Glomerular visceral epithelial cell (primary cell): ENCODE results near the gene LURAP1L.

ENCODE experiments used
- DNase-seq: peaks from one replicate; pipeline ENCODE4 v3.0.0-alpha.2; 2016; ENCODE audit errors: extremely low spot score

Gene LURAP1L

DNA sequence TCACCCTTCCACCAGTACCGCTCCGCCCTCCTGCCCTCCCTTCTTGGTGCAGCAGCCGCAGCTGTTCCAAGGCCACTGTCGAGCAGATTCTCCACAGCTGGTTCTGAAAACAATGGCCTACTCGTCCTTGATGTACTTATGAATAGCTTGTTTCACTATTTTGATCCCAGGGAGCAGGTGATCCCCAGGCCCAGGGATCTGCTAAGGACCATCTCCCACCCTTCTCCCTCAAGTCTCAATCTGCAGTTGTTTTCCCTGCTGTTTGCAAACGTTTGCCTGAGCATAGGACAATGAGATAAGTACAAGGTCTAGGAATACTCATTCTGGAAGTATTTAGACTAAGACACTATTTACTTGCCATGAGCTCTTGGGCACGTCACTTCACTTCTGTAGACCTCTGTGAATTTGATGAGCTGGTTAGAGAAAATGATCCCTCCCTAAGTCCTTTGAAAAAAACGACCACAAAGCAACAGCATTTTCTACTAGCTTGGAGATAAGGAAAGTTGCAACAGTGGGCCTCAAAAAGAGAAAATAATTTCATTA lies 1.8 kb downstream of the LURAP1L start:
- no peak for DNase-seq

DNA sequence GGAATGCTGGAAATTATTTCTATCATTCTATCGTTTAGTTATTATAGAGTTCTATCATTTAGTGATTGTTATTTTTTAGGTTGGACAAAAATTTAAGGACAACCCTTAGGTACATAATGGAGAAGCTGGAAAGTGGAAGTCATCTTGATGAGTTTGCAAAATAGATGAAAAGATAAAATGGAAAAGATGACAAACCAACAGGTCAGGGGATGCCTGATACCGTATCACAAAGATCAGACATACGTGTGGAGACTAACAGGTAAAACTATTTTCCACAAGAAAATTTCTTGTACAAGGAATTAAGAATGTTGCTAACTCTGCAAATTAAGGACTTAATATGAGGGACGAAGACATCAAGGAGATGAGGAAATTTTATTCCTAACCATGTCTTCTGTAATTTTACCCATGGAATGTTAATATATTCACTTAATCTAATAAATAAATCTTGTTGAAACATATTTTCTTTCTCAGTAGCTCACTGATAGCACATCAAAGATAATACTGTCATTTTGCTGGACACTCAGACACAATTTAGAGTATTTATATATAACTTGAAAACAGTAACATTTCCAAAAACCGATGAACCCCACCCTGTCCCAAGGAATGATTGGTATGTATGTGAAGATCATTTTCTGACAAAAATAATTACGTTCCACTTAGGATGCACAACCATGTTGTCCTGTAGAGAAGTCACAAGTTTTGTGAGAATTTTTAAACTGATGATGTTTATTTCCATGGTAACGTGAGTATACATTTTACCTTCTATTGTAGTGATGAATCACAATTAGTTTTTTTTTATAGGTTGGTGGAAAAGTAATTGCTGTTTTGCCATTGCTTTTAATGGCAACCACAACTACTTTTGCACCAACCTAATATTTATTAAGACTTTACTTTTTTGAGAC lies 2.6 kb downstream of the LURAP1L start:
- no peak for DNase-seq

DNA sequence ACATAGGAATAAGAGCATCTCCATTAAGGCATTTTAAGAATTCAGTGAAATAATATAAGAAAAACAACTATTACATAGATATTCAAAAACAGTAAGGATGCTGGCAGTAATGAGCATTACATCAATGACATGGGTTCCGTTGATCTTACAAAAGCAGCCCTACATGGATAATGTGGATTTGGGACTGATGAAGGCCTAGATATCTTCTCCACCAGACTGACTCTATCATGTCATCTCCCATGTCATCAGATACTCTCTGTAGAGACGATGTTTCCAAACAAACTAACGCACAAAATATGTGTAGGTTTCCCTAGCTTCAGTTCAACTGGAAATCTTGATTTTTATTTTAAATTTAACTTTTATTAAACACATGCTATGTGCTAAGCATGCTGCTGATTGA lies 3.6 kb downstream of the LURAP1L start:
- no peak for DNase-seq

DNA sequence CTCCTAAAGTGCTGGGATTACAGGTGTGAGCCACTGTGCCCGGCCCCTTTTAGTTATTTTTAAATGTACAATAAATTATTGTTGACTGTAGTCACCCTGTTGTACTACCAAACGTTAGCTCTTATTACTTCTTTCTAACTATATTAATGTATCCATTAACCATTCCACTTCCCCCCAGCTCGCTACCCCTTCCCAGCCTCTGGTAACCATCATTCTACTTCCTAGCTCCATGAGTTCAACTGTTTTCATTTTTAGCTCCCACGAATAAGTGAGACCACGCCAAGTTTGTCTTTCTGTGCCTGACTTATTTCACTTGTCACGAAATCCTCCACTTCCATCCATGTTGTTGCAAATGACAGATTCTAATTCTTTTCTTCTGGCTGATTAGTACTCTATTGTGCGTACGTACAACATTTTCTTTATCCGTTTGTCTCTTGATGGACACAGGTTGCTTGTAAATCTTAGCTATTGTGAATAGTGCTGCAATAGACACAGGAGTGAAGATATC lies 6.5 kb downstream of the LURAP1L start:
- DNase-seq = no peak

DNA sequence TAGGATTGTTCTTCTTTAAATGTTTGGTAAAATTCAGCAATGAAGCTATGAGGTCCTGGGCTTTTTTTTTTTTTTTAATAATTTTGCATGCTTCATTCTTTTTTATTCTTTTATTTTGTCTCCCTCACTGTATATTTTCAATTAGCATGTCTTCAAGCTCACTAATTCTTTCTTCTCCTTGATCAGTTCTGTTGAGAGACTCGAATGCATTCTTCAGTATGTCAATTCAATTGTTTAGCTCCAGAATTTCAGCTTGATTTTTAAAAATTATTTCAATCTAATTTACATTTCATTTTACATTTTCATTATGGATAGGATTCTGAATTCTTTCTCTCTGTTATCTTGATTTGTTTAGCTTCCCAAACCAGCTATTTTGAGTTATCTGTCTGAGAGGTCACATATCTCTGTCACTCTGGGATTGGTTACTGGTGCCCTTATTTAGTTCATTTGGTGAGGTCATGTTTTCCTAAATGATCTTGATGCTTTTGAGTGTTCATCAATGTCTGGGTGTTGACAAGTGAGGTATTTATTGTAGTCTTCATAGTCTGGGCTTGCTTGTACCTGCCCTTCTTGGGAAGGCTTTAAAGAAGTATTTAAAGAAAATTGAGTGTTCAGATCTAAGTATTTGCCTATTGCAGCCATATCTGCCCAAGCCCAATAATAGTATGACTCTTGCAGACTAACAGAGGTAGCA lies 9.1 kb downstream of the LURAP1L start:
- no peak for DNase-seq

DNA sequence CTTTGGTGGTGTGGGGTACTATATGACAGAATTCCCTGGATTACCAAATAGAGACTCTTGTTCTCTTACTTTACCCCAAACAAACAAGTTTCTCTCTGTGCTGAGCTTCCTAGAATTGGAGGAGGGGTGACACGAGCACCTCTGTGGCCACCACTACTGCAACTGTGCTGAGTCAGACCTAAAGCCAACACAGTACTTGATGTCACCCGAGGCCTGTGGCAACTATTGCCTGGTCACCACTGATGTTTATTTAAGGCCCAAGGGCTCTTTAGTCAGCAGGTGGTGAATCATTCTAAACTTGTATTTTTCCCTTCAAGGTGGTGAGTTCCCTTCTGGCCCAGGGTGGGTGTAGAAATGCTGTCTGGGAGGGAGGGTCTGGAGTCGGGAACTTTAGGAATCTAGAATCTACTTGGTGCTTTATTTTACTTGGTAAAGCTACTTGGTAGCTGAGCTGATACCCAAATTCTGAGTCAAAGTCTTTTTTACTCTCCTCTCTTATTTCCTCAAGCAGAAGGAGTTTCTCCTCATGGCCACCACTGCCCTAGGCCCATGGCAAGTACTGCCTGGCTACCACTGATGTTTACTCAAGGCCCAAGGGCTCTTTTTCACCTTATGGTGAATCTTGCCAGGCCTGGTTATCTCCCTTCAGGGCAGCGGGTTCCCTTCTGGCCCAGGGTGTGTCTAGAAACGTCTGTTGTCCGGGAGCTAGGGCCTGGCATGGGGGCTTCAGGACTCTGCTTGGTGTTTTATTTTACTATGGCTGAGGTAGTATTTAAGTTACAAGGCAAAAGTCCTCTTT lies 9.8 kb downstream of the LURAP1L start:
- peak; percentile 81 for DNase-seq

DNA sequence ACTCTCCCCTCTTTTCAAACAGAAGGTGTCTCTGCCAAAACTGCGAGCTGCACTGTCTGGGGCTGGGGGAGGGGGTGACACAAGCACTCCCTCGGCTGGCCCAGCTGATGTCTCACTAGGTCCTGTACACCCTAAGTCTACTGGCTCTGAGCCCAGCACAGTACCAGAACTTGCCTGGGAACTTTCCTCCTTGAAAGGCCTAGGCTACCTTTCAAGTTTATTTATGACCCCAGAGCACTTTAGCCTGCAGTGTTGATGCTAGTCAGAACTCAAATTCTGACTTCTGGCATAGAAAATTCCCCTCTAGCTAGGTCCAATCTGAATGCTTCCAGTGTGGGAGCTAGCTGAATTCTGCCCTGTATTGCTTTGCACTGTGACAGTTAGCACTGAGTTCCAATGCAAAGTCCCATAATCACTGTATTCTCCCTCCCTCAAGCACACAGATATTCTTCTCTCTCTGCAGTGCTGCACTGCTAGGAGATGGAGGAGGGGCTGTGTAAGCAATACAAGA lies 10.5 kb downstream of the LURAP1L start:
- no peak for DNase-seq

DNA sequence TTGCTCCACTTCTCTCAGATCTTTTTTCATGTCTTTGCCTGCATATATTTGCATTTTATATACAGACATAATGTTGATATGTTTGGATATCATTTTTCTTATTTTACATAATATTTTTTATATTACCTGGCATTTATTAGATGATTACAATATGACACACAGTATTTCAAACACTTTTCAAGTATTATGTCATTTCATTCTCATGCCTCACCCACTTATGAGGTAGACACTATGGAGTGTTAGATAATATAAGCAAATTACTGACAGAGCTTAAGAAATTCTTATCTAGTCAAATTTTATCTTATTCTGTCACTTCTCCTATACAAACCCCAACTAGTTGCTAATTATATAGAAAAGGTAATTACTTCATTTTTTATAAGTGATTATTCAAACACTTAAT lies 11.1 kb downstream of the LURAP1L start:
- DNase-seq = no peak

DNA sequence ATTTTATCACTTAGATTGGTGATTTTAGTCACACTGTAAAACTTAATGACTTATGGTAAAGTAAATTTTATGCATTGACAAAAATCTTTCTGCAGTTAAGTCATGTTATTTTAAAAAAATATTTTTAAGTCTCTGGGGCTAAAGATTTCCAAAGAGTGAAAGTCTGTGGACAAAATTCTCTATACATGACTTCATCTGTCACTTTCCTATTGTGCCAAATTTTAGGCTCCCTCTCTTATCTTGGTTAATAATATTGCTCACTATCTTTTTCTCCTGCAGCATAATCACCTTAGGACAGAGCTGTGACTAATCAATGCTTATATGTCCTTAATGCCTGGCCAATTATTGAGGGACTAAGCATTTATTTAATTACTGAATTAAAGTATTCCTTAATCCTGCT lies 15.2 kb downstream of the LURAP1L start:
- DNase-seq = no peak

DNA sequence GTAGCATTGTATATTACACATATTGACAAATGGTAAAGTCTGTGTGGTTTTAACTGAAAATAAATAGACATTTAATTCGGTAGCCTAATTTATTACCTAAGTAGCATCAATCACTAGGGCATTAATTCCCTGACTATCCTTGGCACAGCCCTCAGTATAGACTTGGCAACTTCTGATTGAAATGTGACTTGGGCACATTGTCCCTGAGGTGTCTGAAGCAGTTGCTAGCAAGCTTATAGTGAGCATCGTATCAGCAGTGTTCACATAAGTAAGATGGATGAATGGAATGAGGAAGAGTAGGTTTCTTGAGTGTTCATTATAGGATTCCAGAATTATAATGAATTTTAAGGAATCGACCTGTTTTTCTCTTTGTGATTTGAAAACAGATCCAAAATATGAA lies 16.1 kb downstream of the LURAP1L start:
- no peak for DNase-seq

DNA sequence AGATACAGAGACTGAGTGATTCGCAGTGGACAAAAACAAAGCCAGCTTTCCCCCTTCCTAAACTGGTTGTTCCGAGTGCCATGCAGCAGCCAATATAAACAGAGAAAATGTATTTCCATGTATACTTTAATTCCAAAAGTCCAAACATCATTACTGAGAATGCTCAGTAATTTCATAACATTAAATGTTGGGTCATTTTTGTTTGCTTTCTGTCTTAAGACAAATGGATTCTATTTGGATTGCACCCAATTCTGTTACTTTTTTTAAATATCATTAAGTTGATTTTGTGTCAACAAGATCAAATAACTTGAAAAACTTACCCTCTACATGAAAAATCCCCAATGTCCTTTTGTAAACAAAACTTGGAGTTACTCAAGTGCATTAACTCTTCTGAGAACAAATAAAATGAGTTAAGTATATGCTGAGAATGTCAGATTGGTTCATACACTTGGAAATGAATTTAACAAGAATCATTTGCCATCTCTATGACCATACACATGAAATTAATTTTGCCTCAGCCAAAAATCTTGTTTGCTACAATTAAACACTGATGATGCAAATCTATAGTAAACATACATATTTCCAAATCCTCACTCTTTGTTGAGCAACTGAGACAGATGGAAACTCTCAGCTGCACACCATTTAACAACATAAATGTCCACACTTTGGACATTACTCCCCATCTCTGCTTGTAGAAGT lies 19.4 kb downstream of the LURAP1L start:
- DNase-seq = no peak

DNA sequence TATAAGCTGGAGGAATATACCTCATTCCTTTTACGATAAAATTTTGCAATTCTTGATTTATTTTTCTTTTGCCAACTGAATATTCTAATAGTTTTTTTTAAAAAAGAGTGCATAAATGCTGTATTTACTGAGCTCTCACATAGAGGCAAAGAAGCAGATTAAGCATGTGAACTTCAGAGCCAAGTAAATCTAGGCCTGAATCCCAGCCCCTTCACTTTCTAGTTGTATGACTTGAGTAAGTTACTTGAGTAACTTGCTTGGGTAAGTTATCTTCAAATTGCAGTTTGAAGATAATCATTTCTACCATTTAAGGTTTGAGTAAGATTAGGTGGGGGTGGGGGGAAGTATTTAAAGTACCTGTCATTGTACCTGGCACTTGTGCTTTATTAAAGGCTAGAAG lies 21.8 kb downstream of the LURAP1L start:
- DNase-seq = no peak

DNA sequence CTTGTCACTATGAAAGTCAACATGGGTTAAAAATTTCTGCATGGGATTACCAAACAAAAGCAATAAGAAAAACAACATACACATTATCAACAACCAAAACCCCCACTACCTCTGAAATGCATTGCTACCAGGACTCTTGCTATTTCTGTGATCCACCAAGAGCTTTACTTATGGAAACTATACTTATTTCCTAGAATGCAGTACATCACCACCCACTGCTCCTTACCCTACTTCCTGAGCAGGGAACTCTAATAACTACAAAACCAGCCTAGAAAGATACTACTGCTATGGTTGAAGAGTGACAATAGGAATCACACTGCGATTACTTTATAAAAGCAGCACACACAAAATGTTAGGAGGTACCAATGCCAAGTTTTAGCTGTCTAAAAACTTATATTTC lies 22.2 kb downstream of the LURAP1L start:
- no peak for DNase-seq

DNA sequence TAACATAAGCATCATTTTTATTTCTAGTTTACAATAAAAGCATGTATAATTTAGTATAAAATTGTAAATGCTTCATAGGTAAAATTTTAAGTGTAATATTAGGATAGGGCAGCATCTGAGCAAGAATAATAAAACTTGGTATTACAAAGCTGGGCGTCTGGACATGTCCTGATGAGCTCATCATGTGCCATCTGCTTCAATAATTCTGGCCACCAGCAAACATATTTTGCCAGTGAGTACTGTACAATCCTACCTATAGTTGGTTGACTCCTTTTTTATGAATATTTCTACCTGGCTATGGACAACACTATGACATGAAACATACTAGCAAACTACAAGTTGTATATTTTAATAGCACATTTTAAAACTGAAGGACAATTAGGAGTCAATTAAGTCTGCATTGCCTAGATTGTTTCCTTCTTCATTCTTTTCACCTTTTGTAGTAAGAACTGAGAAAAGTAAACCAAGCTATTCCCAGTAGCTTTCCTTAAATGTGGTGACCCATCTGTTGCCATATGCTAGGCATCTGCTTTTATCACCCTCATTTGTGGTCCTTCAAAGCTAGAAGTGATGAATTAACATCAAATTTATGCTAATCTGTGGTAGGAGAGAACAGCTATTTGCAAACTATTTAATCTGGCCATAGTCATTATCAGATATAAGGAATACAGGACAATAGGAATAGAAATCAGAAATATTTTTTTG lies 23.4 kb downstream of the LURAP1L start:
- DNase-seq = peak; percentile 27

DNA sequence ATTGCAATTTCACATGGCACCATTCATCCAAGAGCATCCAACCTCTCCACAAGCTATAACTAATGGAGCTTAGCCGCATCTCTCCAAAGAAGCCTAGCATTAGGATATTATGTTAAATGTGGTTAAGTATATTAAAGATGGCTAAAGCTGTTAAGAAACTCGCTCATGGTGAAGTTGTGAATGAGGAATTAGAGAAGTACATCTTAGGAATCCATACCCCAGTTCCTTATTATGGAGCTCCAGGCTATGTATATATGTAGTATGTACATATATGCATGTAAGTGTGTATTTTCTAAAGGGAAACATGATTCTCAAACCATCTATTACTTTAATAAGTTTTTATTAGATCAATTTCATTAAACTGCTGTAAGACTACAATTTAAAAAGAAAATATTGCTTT lies 26.4 kb downstream of the LURAP1L start:
- DNase-seq = no peak

DNA sequence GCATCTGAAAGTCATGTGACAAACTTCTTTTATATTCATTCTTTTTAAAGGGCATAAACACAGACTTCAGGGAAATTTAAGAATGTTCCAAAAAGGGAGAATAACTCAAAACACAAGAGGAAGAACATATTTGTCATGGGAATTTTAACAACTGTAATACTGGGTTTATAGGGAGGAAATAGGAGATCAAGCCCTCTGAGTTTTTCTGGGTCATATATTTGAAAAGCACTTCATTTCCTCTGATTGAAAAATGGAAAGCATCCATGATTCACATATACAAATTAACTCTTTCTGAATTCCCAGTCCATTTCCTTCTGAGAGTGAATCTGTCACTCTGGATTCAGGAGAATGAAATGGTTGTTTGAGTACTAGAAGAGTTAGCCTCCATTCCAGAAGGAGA lies 26.8 kb downstream of the LURAP1L start:
- no peak for DNase-seq

DNA sequence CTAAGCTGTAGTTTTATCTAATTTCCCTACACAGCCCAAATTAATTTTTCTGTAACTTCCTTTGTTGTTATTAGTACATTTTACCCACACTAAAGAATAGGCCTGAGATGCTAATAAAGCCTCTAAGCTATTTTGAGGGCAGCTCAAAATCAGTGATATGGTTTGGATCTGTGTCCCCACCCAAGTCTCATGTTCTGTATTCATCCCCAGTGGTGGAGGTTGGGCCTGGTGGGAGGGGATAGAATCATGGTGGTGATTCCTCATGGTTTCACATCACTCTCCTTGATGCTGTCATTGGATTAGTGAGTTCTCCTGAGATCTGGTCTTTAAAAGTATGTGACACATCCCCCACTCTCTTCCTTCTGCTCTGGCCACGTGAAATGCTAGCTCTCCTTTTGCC lies 27.3 kb downstream of the LURAP1L start:
- no peak for DNase-seq

DNA sequence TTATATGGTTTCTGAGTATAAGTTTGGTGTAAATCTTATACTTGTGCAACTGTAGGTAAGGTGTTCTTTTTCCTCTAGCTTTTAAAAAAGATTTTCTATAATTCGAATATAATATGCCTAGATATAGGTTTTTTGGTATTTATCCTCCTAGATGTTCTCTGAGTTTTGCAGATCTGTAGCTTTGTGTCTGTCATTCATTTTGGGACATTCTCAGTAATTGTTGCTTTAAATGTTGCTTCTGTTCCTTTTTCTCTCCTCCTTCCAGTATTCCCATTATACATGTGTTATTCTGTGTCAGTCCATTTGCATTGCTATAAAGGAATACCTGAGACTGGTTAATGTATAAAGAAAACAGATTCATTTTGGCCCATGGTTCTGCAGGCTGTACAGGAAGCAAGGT lies 33.7 kb downstream of the LURAP1L start:
- no peak for DNase-seq

DNA sequence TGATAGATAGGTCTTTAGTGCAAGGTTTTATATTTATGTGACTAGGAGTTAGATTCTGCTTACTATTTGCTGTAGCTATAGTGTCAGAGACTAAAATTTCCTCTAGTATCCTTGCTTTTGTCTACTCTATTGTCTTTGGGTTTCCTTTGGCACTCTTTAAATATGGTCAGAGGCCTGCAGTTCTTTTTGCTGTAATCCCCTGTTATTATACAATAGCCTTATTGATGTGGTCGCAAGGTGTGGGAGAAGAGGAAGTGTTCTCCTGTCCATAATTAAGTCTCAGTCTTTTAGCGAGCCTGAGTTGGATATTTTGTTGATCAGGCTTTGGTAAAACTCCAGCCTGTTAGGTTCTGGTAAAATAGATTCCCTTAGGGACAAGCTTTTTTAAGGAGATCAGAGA lies 34.9 kb downstream of the LURAP1L start:
- no peak for DNase-seq

DNA sequence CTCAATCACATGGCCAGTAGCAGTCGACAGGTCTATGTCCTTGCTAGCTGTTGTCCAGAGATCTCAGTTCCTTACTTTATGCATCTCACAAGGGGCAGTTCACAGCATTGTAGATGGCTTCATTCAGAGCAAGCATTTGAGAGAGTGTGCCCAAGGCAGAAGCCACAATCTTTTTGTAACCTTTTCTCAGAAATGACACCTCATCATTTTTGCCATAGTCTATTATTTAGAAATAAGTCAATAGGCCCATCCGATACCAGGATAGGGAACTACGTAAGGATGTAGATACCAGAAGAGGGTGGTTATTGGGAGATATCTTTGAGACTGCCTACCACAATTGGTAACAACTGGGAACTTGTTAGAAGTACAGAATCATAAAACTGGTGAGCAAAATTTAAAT lies 37.1 kb downstream of the LURAP1L start:
- no peak for DNase-seq

DNA sequence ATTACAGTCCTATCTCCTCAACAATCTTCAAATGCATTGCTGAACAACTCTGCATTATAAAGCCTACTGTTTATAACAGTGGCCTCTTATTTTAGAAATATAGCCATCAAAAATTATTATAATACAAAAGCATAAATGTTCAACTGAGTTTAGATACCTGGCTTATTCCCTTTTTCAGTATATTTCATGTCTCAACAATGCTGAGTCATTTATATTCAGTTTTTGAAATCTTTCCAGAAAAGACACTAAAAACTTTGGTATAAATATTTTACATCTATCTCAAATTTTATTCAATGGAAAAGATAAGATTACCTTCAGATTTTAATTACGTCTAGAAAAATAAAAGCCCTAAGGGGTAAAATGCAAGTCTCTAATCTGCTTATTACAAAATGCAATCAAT lies 37.9 kb downstream of the LURAP1L start:
- DNase-seq = no peak
